Ectodermal cell (in vitro differentiated cells): Measurements from ENCODE around the gene ZCCHC24.
"Not testable (repeated sequence)": the region's sequence is repeated elsewhere in the genome, so short reads cannot be mapped to it uniquely, and the experiment has no call there.

Experiments used
- H3K27ac ChIP-seq: 2 replicates; pipeline ENCODE4 v1.7.0; 2013; ENCODE audit warnings: mild to moderate bottlenecking, low read depth, low read length; ENCODE audit not compliant: insufficient read depth, poor library complexity, severe bottlenecking
- H3K27me3 ChIP-seq: 2 replicates; pipeline ENCODE4 v1.7.0; 2013; ENCODE audit warnings: mild to moderate bottlenecking, low read length; ENCODE audit not compliant: insufficient read depth, control insufficient read depth, poor library complexity, severe bottlenecking
- H3K36me3 ChIP-seq: one replicate; pipeline ENCODE4 v1.7.0; 2013; ENCODE audit warnings: low read length; ENCODE audit not compliant: control insufficient read depth, insufficient read depth
- H3K4me1 ChIP-seq: one replicate; pipeline ENCODE4 v1.7.0; 2013; ENCODE audit warnings: low read length; ENCODE audit not compliant: control insufficient read depth, insufficient read depth
- H3K4me3 ChIP-seq: 2 replicates; pipeline ENCODE4 v1.7.0; 2013; ENCODE audit warnings: low read depth, low read length, control low read depth; ENCODE audit not compliant: insufficient read depth
- H3K9me3 ChIP-seq: 2 replicates; pipeline ENCODE4 v1.7.0; 2013; ENCODE audit warnings: mild to moderate bottlenecking, low read length, moderate library complexity; ENCODE audit not compliant: control insufficient read depth
- WGBS, 2 experiments: methylation state at CpG; one replicate each; pipeline ENCODE4 v1.1.7; 2013; ENCODE audit warnings: missing lambda C conversion rate in 2 of 2; 5-methylcytosine and 5-hydroxymethylcytosine counted together

The ZCCHC24 gene

GRCh38 chr10:79336276-79336675 lies 109.1 kb downstream of the ZCCHC24 start:
- no peaks in the 10 kb centered on the region for H3K9me3 ChIP-seq
- peaks cover 7% of the 10 kb centered on the region for H3K4me1 ChIP-seq
- H3K27ac ChIP-seq = no peak overlapping the region
- no peaks in the 10 kb centered on the region for H3K27me3 ChIP-seq
- no peak overlapping the region for H3K4me3 ChIP-seq
- H3K36me3 ChIP-seq = no peaks in the 10 kb centered on the region
- WGBS, 2 experiments = 76 to 80% methylated on average over 3 of the region's 3 CpGs

GRCh38 chr10:79335470-79336235 lies 109.8 kb downstream of the ZCCHC24 start:
- Histone ChIP-seq H3K36me3 (no peaks in the 10 kb centered on the region), H3K4me3 (no peak overlapping the region), H3K27me3 (no peaks in the 10 kb centered on the region), H3K9me3 (no peaks in the 10 kb centered on the region), H3K4me1 (peaks cover 7% of the 10 kb centered on the region), H3K27ac (no peak overlapping the region)
- WGBS, 2 experiments = 85% methylated on average over 13 of the region's 13 CpGs

GRCh38 chr10:79335094-79335469 lies 110.3 kb downstream of the ZCCHC24 start:
- H3K27me3 ChIP-seq = no peaks in the 10 kb centered on the region
- H3K4me3 ChIP-seq = no peak overlapping the region
- 76 to 78% methylated on average over 2 of the region's 2 CpGs for WGBS, 2 experiments

GRCh38 chr10:79334573-79334972 lies 110.9 kb downstream of the ZCCHC24 start:
- H3K36me3 ChIP-seq = no peaks in the 10 kb centered on the region
- no peaks in the 10 kb centered on the region for H3K9me3 ChIP-seq
- no peaks in the 10 kb centered on the region for H3K27me3 ChIP-seq
- peaks cover 7% of the 10 kb centered on the region for H3K4me1 ChIP-seq
- no peak overlapping the region for H3K4me3 ChIP-seq
- 90 to 92% methylated on average over 2 of the region's 2 CpGs for WGBS, 2 experiments
- H3K27ac ChIP-seq = no peak overlapping the region

More at GRCh38 chr10:79335094-79335469, 110.3 kb downstream of the ZCCHC24 start:
- Histone ChIP-seq H3K27ac (no peak overlapping the region), H3K36me3 (no peaks in the 10 kb centered on the region), H3K9me3 (no peaks in the 10 kb centered on the region), H3K4me1 (peaks cover 7% of the 10 kb centered on the region)

- WGBS, 2 experiments = 93 to 98% methylated on average over 2 of the region's 2 CpGs
- Histone ChIP-seq H3K27me3 (no peaks in the 10 kb centered on the region), H3K4me1 (peaks cover 7% of the 10 kb centered on the region), H3K36me3 (no peaks in the 10 kb centered on the region), H3K4me3 (no peak overlapping the region), H3K9me3 (no peaks in the 10 kb centered on the region), H3K27ac (no peak overlapping the region)
These were observed 111.9 kb downstream of the ZCCHC24 start for GRCh38 chr10:79333513-79333912.

GRCh38 chr10:79332610-79333315 lies 112.7 kb downstream of the ZCCHC24 start:
- not testable (repeated sequence) for H3K27me3 ChIP-seq, H3K4me3 ChIP-seq, H3K27ac ChIP-seq, H3K9me3 ChIP-seq, H3K4me1 ChIP-seq, H3K36me3 ChIP-seq
- 73 to 90% methylated on average over 2 of the region's 10 CpGs for WGBS, 2 experiments
